Measurements from ENCODE around the gene SNX30.

- TF ChIP-seq EZH2 (IDR thresholded peaks at IDR 0.05; ENCODE audit: insufficient read depth, poor library complexity, severe bottlenecking), result no peak
- no peak for TF ChIP-seq EZH2phosphoT487 (IDR thresholded peaks at IDR 0.05; ENCODE audit: insufficient read depth, low read depth)
Measured at GRCh38 chr9:112764344-112764743, 13.8 kb downstream of the SNX30 start.
